SK-N-SH (cell line): Measurements from ENCODE around the gene CR1L.

Experiments used
- FOXM1 ChIP-seq: IDR thresholded peaks from 2 replicates; pipeline ENCODE4 v1.4.0; 2012; ENCODE audit warnings: low read depth, mild to moderate bottlenecking
- POLR2AphosphoS5 ChIP-seq: IDR thresholded peaks from 2 replicates; pipeline ENCODE4 v1.6.1; 2012; ENCODE audit warnings: low read depth, low read length
- TF ChIP-seq, protein P1 (sequence below): fragments of 200-600 bp; sonication (generic); IDR thresholded peaks from 2 replicates; pipeline ENCODE4 v1.6.1; 2017; ENCODE audit warnings: antibody characterized with exemption, mild to moderate bottlenecking, moderate library complexity

DNA sequence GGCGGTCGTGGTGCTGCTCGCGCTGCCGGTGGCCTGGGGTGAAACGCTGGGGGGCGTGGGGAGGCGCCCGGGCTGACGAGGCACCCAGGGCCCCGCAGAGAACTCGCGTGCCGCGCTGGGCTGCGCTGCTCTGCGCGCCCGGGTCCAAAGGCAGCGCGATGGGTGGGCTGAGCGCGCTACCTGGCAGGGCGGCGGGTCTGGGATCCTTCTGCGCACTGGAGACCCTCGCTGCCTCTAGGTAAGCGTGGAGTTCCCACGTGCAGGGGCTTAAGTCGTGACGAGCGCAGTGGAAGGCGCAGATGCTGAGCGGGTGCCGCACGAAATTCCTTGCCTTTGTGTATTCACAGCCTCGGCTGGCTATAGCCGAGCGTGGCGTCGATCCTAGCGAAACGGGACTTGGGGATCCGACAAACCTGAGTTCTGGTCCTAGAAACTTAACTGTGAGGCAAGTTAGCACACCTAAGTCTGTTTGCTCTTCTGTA, 24.6 kb downstream of the CR1L start:
- TF ChIP-seq, protein P1, sequence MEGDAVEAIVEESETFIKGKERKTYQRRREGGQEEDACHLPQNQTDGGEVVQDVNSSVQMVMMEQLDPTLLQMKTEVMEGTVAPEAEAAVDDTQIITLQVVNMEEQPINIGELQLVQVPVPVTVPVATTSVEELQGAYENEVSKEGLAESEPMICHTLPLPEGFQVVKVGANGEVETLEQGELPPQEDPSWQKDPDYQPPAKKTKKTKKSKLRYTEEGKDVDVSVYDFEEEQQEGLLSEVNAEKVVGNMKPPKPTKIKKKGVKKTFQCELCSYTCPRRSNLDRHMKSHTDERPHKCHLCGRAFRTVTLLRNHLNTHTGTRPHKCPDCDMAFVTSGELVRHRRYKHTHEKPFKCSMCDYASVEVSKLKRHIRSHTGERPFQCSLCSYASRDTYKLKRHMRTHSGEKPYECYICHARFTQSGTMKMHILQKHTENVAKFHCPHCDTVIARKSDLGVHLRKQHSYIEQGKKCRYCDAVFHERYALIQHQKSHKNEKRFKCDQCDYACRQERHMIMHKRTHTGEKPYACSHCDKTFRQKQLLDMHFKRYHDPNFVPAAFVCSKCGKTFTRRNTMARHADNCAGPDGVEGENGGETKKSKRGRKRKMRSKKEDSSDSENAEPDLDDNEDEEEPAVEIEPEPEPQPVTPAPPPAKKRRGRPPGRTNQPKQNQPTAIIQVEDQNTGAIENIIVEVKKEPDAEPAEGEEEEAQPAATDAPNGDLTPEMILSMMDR: no peak
- TF ChIP-seq FOXM1 (no peak), POLR2AphosphoS5 (no peak)
